Panc1 (cell line): ENCODE data around the gene EXPH5.

ENCODE experiments used
- CTCF ChIP-seq: fragments of 450-650 bp; IDR thresholded peaks from 2 replicates; pipeline ENCODE4 v1.5.1; 2017; ENCODE audit warnings: mild to moderate bottlenecking
- POLR2AphosphoS5 ChIP-seq: IDR thresholded peaks from 2 replicates; pipeline ENCODE4 v1.6.1; 2012; ENCODE audit warnings: mild to moderate bottlenecking, low read depth, low read length, moderate library complexity

- TF ChIP-seq CTCF (no peak), POLR2AphosphoS5 (no peak)
These were observed 45.6 kb upstream of the EXPH5 start for GRCh38 chr11:108639146-108639545.
